Measurements from ENCODE around the gene MUC3A.
A peak's percentile ranks its signal among the peaks of the same experiment; 100 is the strongest.

The MUC3A gene

DNA sequence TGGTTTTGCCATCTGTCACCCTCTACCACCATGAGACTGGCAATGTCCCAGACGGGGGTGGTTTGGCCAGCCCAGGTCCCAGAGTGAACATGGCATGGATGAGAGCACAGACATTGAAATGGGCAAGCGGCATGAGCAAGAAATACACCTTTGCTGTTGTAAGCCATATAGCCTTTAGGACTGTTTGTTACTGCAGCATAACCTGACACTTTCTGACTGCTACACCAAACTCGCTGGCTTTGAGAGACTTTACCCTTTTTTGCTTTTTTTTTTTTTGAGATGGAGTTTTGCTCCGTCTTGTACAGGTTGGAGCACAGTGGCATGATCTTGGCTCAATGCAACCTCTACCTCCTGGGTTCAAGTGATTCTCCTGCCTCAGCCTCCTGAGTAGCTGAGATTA, 5.2 kb upstream of the MUC3A start:
- no peak for DNase-seq (ENCODE audit: low read depth in 2 of 2)

DNA sequence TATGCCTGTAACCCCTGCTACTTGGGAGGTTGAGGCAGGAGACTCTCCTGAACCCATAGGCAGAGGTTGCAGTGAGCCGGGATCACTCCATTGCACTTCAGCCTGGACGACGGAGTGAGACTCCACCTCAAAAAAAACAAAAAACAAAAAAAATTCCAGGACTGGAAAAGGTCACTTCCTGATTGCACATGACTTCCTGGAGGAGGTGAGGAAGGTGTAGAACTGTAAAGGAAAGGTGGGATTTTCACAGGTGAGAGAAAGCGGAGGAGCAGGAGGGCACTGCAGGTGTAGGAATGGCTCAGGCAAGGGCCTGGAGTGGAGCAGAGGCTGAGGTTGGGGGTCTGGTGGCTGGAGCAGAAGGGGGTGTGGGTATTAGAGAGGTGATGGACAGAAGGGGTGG, 3.2 kb upstream of the MUC3A start:
- no peak for DNase-seq (ENCODE audit: low read depth in 2 of 2)

DNA sequence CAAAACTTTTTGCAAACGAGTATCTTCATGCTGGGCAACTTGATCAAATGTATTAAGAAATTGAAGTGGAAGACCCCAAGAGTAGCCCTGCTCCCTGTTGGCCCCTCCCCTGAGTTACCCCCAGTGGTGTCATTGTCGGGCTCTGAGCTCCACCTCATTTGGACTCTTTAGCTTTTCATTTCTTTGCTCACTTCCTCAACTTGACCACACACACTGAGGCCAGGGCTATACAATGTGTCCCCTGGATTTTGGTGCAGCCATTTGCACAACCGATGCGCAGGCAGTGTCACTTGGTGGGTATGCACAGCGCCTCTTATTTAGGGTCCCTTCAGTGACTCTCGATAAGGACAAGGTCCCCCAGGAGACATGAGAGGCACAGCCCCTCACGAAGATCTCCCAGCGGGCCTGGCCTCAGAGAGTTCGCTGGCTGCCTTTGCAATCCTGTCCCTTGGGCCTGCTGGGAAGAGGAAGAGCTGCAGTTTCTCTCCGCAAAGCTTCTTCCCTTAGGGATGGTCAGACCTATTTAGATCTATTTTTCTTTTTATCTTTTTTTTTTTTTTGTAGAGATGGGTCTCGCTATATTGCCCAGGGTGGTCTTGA, 2.5 kb upstream of the MUC3A start:
- DNase-seq (ENCODE audit: low read depth in 2 of 2) = no peak

DNA sequence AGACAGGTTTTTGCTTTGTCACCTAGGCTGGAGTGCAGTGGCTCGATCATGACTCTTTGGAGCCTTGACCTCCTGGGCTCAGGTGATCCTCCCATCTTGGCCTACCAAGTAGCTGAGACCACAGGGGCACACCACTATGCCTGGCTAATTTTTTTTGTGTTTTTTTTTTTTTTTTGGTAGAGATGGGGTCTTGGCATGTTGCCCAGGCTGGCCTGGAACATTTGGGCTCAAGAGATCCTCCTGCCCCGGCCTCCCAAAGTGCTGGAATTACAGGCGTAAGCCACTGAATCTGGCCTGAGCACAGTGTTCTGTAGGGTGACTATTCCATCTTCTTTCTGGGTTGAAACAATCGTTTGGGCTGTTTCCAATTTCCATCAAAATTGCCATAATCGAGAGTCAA, 1.5 kb upstream of the MUC3A start:
- no peak for DNase-seq (ENCODE audit: low read depth in 2 of 2)

DNA sequence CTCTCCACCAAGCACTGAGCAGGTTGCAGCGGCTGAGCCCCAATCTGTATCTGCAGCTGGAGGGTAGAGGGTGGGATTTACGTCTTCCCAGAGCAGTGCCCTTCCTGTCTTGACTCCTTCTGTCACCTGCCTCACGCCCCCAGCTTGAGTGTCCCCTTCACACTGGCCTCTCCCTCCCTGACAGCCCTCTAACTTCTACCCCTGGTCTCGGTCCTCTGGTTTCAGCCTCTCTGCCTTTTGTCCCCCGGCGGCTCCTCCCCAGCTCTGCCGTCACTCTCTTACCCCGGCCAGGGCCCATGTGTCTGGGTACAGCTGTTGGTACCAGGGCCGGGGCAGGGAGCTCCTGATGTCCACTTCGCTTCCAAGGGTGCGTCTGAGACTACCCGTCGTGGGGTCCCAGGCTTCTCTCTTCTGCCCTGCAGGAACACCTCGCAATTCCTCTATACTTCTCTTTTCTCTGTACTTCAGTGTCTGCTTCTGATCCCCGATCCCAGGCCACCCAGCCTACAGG, 654 bp downstream of the MUC3A start:
- no peak for DNase-seq (ENCODE audit: low read depth in 2 of 2)

DNA sequence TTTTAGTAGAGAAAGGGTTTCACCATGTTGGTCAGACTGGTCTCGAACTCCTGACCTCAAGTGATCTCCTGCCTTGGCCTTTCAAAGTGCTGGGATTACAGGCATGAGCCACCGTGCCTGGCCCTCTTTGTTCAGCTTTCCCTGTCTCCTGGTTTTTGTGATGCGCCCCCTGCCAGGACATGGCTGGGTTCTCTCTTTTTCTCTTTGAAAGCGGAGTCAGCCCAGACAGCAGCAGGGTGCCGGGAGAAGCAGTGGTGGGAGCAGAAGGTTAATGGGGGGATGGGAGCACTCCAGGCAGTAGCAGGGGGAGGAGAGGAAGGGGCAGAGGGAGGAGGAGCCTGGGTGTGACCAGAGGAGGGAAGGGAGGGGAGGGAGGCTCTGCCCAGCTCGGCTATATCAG, 1.8 kb downstream of the MUC3A start:
- no peak for DNase-seq (ENCODE audit: low read depth in 2 of 2)

DNA sequence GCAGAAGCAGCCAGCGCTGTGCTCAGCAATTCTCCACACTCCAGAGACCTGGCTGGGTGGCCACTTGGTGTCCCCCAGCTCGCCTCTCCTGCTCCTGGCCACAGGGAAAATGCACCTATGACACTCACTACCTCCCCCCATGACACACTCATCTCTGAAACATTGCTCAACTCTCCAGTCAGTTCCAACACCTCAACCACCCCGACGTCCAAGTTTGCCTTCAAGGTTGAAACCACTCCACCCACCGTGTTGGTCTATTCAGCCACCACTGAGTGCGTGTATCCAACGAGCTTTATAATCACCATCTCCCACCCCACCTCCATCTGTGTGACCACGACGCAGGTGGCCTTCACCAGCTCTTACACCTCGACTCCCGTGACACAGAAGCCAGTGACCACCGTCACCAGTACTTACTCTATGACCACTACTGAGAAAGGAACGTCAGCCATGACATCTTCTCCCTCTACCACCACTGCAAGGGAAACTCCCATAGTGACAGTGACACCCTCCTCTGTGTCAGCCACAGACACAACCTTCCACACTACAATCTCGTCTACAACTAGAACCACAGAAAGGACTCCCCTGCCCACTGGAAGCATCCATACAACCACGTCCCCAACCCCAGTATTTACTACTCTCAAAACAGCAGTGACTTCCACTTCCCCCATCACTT, 2.7 kb downstream of the MUC3A start:
- DNase-seq (ENCODE audit: low read depth in 2 of 2) = peak in 1 of 2 donors; percentile 32

DNA sequence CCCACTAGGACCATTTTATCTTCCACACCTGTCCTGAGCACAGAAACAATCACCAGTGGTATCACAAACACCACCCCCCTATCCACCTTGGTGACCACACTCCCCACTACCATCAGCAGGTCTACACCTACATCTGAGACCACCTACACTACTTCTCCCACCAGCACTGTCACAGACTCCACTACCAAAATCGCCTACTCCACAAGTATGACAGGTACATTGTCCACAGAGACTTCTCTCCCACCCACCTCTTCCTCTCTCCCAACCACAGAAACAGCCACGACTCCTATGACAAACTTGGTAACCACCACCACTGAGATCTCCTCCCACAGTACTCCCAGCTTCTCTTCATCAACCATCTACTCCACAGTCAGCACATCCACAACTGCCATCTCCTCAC, 3.3 kb downstream of the MUC3A start:
- DNase-seq (ENCODE audit: low read depth in 2 of 2) = no peak

DNA sequence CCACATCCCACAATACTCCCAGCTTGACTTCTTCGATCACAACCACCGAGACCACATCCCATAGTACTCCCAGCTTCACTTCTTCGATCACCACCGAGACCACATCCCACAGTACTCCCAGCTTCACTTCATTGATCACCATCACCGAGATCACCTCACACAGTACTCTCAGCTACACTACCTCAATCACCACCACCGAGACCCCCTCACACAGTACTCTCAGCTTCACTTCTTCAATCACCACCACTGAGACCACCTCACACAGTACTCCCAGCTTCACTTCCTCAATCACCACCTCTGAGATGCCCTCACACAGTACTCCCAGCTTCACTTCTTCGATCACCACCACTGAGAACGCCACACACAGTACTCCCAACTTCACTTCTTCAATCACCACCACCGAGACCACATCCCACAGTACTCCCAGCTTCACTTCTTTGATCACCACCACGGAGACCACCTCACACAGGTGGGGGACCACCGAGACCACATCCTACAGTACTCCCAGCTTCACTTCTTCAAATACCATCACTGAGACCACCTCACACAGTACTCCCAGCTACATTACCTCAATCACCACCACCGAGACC, 8.6 kb downstream of the MUC3A start:
- no peak for DNase-seq (ENCODE audit: low read depth in 2 of 2)

DNA sequence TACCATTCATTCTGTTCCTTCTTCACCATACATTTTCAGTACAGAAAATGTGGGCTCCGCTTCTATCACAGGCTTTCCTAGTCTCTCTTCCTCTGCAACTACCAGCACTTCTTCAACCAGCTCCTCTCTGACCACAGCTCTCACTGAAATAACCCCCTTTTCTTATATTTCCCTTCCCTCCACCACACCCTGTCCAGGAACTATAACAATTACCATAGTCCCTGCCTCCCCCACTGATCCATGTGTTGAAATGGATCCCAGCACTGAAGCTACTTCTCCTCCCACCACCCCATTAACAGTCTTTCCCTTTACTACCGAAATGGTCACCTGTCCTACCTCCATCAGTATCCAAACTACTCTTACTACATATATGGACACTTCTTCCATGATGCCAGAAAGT, 10.6 kb downstream of the MUC3A start:
- DNase-seq (ENCODE audit: low read depth in 2 of 2) = no peak

DNA sequence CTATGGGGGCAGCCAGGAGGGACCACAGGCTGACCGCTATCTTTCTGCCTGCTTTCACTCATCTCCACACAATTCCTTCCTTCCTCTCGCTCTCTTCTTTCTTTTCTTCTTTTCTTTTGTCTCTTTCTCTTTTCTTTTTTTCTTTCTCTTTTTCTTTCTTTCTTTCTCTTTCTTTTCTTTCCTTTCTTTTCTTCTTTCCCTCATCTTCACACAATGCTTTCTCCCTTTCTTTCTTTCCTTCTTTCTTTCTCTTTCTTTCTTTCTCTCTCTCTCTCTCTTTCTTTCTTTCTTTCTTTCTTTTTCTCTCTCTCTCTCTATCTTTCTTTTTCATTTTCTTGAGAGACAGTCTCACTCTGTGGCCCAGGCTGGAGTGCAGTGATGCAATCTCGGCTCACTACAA, 13.2 kb downstream of the MUC3A start:
- no peak for DNase-seq (ENCODE audit: low read depth in 2 of 2)

DNA sequence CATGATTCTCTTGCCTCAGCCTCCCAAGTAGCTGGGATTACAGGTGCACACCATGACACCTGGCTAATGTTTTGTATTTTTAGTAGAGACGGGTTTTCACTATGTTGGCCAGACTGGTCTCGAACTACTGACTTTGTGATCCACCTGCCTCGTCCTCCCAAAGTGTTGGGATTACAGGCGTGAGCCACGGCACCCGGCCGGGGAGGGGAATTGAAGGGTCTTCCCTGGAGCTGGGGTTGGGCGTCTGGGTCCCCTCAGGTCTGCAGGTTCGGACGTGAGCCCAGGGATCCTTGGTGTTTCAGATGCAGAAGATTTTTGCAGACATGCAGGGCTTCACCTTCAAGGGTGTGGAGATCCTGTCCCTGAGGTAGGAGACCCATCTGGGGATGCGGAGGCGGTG, 14.1 kb downstream of the MUC3A start:
- no peak for DNase-seq (ENCODE audit: low read depth in 2 of 2)

DNA sequence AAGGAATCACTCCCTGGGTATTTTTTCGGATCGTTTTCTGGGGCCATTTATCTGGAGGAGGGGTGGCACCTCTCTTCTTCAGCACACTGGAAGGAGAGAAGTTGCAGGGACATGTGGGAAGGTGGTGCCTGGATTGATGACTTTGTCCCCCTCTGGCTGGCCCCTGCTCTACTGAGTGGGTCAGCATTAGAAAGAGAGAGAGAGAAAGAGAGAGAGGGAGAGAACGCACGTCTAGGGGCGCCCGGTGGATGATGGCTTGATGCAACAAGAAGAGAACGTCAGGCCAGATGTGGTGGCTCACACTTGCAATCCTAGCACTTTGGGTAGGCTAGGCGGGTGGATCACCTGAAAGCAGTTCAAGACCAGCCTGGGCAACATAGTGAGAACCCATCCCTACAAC, 14.5 kb downstream of the MUC3A start:
- no peak for DNase-seq (ENCODE audit: low read depth in 2 of 2)

DNA sequence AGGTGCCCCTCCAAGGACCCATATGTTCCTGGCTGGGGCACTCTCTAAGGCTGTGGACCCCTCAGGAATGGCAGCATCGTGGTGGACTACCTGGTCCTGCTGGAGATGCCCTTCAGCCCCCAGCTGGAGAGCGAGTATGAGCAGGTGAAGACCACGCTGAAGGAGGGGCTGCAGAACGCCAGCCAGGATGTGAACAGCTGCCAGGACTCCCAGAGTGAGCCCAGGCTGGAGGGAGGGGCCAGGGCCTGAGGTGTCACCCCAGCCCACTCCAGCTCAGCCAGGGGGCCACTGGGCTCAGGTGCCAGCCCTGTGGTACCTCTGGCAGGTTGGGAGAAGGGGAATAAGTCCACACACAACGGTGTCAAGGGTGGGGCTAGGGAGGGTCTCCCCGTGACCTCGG, 15.3 kb downstream of the MUC3A start:
- DNase-seq (ENCODE audit: low read depth in 2 of 2) = no peak

DNA sequence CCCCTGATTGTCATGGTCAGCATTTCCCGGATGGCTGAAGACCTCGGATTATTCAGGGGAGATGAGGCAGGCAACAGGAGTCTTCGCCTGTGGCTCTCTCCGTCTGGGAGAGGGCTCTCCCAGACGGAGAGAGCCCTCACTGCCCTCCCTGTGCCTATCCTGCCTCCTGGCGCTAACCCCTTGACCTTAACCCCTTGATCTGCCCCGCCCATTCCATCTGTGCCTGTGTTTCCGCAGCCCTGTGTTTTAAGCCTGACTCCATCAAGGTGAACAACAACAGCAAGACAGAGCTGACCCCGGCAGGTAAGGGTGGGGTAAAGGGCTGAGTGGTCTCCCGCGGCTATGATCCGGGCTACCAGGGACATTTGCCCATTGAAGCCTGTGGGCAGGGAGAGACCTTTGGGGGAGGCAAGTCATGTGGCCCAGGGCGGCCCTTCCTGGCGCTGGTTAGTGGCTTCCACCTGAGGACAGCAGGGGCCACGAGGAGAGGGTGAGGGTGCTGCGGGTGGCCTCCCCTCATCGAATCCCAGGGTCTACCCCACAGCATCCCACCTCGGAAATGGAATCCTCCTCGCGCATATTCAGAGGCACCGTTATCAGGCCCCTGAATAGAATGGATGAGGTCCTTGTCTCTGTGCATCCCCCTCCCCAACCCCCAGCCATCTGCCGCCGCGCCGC, 15.8 kb downstream of the MUC3A start:
- DNase-seq (ENCODE audit: low read depth in 2 of 2) = no peak

DNA sequence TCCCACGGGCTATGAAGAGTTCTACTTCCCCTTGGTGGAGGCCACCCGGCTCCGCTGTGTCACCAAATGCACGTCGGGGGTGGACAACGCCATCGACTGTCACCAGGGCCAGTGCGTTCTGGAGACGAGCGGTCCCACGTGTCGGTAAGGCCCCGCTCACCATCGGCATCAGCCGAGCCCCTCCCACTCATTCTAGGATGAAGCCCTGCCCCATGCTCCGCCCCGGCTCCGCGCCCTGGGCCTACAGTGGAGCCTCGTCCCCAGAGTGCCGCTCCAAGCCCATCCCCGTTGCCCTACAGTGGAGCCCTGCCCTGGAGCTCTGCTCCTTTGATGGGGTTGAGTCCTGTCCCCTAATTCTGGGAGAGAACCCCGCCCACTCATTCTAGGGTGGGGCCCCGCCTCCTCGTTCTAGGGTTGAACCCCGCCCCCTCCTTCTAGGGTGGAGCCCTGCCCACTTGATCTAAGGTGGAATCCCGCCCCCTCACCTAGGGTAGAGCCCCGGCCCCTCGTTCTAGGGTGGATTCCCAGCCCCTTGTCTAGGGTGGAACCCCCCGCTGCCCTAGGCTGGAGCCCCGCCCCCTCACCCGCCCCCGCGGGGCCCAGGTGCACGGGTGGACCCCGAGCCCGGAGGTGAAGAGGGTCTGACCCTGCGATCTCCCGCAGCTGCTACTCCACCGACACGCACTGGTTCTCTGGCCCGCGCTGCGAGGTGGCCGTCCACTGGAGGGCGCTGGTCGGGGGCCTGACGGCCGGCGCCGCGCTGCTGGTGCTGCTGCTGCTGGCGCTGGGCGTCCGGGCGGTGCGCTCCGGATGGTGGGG, 16.6 kb downstream of the MUC3A start:
- peak; percentile 75 to 83 for DNase-seq (ENCODE audit: low read depth in 2 of 2)

DNA sequence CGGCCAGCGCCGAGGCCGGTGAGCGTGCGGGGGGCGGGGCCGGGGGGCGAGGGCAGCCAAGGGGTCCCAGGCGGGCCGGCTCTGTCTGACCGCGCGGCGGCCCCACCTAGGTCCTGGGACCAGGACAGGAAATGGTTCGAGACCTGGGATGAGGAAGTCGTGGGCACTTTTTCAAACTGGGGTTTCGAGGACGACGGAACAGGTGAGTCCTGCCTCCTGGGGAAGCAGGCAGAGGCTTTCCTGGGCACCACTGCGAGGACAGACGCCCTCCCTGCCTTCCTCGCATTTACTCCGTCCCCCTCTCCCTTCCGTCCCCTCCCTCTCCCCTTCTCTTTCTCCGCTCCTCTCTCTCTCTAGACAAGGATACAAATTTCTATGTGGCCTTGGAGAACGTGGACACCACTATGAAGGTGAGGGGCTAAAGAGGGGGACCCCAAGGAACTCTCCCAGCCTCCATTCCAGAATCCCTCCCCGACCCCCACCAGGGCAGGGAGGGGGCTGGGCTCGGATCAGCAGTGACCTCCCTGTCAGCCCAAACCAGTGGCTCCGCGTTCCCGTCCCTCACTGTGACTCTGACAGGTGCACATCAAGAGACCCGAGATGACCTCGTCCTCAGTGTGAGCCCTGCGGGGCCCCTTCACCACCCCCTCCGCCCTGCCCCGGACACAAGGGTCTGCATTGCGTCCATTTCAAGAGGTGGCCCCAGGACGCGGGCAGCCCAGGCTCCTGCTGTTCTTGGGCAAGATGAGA, 17.4 kb downstream of the MUC3A start:
- DNase-seq (ENCODE audit: low read depth in 2 of 2) = no peak

DNA sequence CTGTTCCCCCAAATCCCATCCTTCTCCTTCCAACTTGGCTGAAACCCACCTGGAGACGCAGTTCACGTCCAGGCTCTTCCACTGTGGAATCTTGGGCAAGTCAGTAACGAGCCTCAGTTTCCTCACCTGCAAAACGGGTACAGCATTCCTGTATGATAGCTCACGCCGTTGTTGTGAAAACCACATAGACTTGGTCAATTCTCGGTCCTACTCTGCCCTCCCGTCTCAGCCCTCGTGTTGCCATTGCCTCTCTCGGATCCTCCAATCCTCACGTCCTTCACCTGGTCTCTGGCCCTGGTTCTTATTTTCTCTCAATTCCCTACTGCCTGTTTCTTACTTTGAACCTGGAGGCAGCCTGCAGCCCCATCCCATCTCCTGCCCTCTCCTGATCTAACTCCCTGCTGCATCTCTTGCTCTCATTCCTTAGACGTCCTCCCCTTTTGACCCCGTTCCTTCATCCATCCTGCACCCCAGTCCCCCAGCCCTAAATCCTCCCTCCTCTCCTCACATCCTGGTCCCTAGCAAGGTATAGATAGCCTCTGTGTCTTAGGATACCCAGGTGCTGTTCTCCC, 18.0 kb downstream of the MUC3A start:
- no peak for DNase-seq (ENCODE audit: low read depth in 2 of 2)

DNA sequence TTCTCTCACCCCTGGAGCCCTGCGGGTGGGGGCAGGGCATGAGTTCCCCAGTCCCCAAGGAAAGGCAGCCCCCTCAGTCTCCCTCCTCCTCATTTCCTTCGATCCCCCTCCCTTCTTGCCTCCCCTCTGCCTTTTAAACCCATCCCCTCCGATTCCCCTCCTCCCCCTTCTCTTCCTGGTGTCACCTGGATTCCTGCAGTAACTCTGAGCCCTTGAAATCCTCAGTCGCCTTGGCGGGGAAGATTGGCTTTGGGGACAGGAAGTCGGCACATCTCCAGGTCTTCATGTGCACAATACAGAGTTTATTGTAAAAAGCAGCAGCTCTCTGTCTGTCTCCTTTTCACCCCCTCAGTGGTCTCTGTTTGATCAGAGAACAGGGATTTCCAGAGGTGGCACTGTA, 18.7 kb downstream of the MUC3A start:
- DNase-seq (ENCODE audit: low read depth in 2 of 2) = no peak

DNA sequence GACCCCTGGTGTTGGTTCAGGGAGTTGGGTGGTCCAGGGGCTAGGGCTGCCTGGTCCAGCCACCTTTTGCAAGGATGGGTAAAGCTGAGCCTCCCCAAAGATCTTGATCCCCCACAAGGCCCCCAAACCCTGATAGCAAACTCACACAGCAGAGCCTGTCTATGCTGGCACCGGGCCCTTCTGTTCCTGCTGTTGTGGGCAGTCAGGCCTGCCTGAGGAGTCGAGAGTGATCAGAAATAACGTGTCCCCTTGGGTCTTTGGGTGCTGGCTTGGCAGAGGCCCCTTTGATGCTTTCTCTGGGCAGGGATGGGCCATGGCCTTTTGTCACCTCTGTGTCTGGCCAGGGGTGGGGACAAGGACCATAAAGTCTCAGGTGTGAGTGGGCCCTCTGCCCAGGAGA, 19.3 kb downstream of the MUC3A start:
- no peak for DNase-seq (ENCODE audit: low read depth in 2 of 2)

DNA sequence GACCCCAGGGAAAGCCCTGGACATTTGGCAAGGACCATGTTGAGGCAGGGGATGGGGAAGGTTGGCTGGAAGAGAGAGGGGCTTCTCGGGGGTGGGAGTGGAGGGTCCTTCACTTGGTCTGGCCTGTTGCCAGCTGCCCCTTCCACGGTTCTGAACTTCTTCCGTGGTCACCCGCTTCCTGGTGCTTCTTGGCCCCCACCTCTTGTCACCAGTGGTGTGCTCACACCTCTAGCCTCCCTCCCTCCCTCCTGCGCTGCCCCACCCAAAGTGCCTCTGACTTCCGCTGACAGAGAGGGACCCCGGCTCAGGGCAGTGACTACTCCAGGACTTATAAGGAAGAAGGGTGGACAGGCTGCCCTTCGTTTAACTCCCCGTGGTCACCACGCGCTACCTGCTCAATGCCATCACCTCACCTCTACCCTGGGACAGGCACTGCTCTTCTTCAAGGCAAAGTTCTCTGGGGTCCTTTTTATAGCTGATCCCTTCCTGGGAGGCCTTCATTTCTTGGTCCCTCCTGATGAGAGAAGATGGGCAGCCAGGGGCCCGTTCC, 19.8 kb downstream of the MUC3A start, which contains the start of gene MUC12:
Gene MUC12, plus strand, starts transcription at position 500 of the 550 bp plus-strand sequence. CDS start 58 bp downstream, outside the sequence.
- DNase-seq (ENCODE audit: low read depth in 2 of 2) = no peak
